H1 (cell line): ENCODE results near the gene MSI1. TPM values are rescaled to one million over a fixed set of nuclear protein-coding genes. Genes with fewer than 3 reads are reported as not detected.
A peak's percentile ranks its signal among the peaks of the same experiment; 100 is the strongest.

Experiments
- CTCF ChIA-PET: fragments of 300-600 bp; sonication (Branson Sonifier 250); formaldehyde crosslinking; loops from one replicate; lab custom pipeline; 2021; ENCODE audit not compliant: partially characterized antibody; lab: Charles Lee
- POLR2A ChIA-PET: fragments of 300-600 bp; sonication (Branson Sonifier 250); formaldehyde crosslinking; loops from one replicate; lab custom pipeline; 2021; ENCODE audit warnings: inconsistent platforms; ENCODE audit not compliant: partially characterized antibody; lab: Charles Lee
- DNase-seq, 2 experiments: peaks; one replicate each; pipeline versions ENCODE4 v3.0.0 to v3.0.0-alpha.2; 2010 to 2022; ENCODE audit warnings: low spot score in 2 of 2, low read depth in 1 of 2, mixed read lengths in 1 of 2
- FAIRE-seq: peaks from 2 replicates; lab custom pipeline; 2011; peaks lifted over from hg19 to GRCh38; lab: Jason Lieb, UNC
- H2AFZ ChIP-seq: 2 replicates; pipeline ENCODE4 v1.8.1; 2012; ENCODE audit warnings: low read length, inconsistent platforms
- H2AK5ac ChIP-seq: 2 replicates; pipeline ENCODE4 v1.6.1; 2013; ENCODE audit warnings: low read depth, low read length
- H2BK120ac ChIP-seq: replicated peaks from 2 replicates; pipeline ENCODE3; 2013; ENCODE audit warnings: low read depth, low read length, inconsistent platforms
- H2BK12ac ChIP-seq: 2 replicates; pipeline ENCODE4 v1.6.1; 2013; ENCODE audit warnings: low read depth, low read length
- H2BK15ac ChIP-seq: 2 replicates; pipeline ENCODE4 v1.6.1; 2013; ENCODE audit warnings: low read length
- H2BK20ac ChIP-seq: 2 replicates; pipeline ENCODE4 v1.6.1; 2013; ENCODE audit warnings: low read length
- H2BK5ac ChIP-seq: 2 replicates; pipeline ENCODE4 v1.6.1; 2013; ENCODE audit warnings: low read depth, low read length
- H3K14ac ChIP-seq: 2 replicates; pipeline ENCODE4 v1.6.1; 2013; ENCODE audit warnings: inconsistent platforms; ENCODE audit not compliant: insufficient read length
- H3K18ac ChIP-seq: 2 replicates; pipeline ENCODE4 v1.6.1; 2013; ENCODE audit warnings: low read length; ENCODE audit errors: extremely low read depth
- H3K23ac ChIP-seq: 2 replicates; pipeline ENCODE4 v1.6.1; 2013; ENCODE audit warnings: inconsistent platforms; ENCODE audit not compliant: insufficient read length
- H3K23me2 ChIP-seq: 2 replicates; pipeline ENCODE4 v1.6.1; 2013; ENCODE audit warnings: low read depth, low read length
- H3K27ac ChIP-seq: 2 replicates; pipeline ENCODE4 v1.6.1; 2011; ENCODE audit warnings: low read depth, low read length, inconsistent platforms
- H3K27me3 ChIP-seq, 4 experiments: replicated peaks in 1 of 4; 1 replicate in 1 of 4; 2 replicates in 3 of 4; pipeline versions ENCODE4 v1.6.1 to v1.8.1; 2011 to 2013; ENCODE audit warnings: low read length in 3 of 4, mild to moderate bottlenecking in 3 of 4, inconsistent platforms in 2 of 4, mixed read lengths in 2 of 4, moderate library complexity in 1 of 4; ENCODE audit not compliant: control insufficient read depth in 3 of 4, insufficient read depth in 3 of 4; ENCODE audit errors: extremely low read depth in 1 of 4
- H3K36me3 ChIP-seq, 4 experiments: 2 replicates each; pipeline versions ENCODE4 v1.6.1 to v1.8.1; 2011 to 2013; ENCODE audit warnings: mild to moderate bottlenecking in 4 of 4, low read length in 3 of 4, moderate library complexity in 2 of 4, control low read depth in 1 of 4, inconsistent platforms in 1 of 4; ENCODE audit not compliant: insufficient read depth in 4 of 4, control insufficient read depth in 2 of 4
- H3K4ac ChIP-seq: replicated peaks from 2 replicates; pipeline ENCODE3; 2013; ENCODE audit warnings: low read length, low read depth, mixed read lengths, inconsistent platforms; ENCODE audit not compliant: insufficient read length
- H3K4me1 ChIP-seq, 4 experiments: replicated peaks in 1 of 4; 1 replicate in 1 of 4; 2 replicates in 3 of 4; pipeline versions ENCODE4 v1.6.1 to v1.8.1; 2011 to 2013; ENCODE audit warnings: low read length in 3 of 4, inconsistent platforms in 2 of 4, mixed read lengths in 1 of 4; ENCODE audit not compliant: insufficient read depth in 4 of 4, control insufficient read depth in 3 of 4
- H3K4me2 ChIP-seq, 2 experiments: 2 replicates each; pipeline versions ENCODE4 v1.6.1 to v1.8.1; 2011 to 2013; ENCODE audit warnings: low read depth in 2 of 2, low read length in 2 of 2, control low read depth in 1 of 2, inconsistent platforms in 1 of 2, mild to moderate bottlenecking in 1 of 2; ENCODE audit not compliant: insufficient read depth in 1 of 2
- H3K4me3 ChIP-seq, 4 experiments: fragments of 200-600, 300-600 bp in 1 of 4; sonication (generic), shearing (Covaris generic), sonication (Bioruptor Twin) in 1 of 4; 2 replicates each; pipeline versions ENCODE4 v1.5.1 to v1.8.1; 2011 to 2016; ENCODE audit warnings: low read length in 4 of 4, low read depth in 3 of 4, control low read depth in 2 of 4, inconsistent platforms in 2 of 4, mild to moderate bottlenecking in 2 of 4, mixed read lengths in 1 of 4, moderate library complexity in 1 of 4; ENCODE audit not compliant: insufficient read depth in 2 of 4; ENCODE audit errors: extremely low read depth in 1 of 4
- H3K56ac ChIP-seq: replicated peaks from 2 replicates; pipeline ENCODE3; 2013; ENCODE audit warnings: low read depth, mild to moderate bottlenecking, mixed read lengths, low read length, inconsistent platforms; ENCODE audit not compliant: insufficient read length
- H3K79me1 ChIP-seq: 2 replicates; pipeline ENCODE4 v1.6.1; 2013; ENCODE audit warnings: low read depth, low read length, control low read depth
- H3K79me2 ChIP-seq, 2 experiments: 2 replicates each; pipeline versions ENCODE4 v1.6.1 to v1.8.1; 2012 to 2013; ENCODE audit warnings: low read length in 2 of 2, mild to moderate bottlenecking in 2 of 2, inconsistent platforms in 1 of 2; ENCODE audit not compliant: insufficient read depth in 2 of 2, control insufficient read depth in 1 of 2
- H3K9ac ChIP-seq, 4 experiments: replicated peaks in 1 of 4; 1 replicate in 1 of 4; 2 replicates in 3 of 4; pipeline versions ENCODE4 v1.6.1 to v1.8.1; 2011 to 2013; ENCODE audit warnings: low read depth in 3 of 4, low read length in 3 of 4, control low read depth in 2 of 4, mild to moderate bottlenecking in 2 of 4, moderate library complexity in 2 of 4, inconsistent platforms in 1 of 4; ENCODE audit errors: extremely low read depth in 1 of 4
- H3K9me3 ChIP-seq, 2 experiments: 2 replicates each; pipeline versions ENCODE4 v1.6.1 to v1.8.1; 2012 to 2013; ENCODE audit warnings: mild to moderate bottlenecking in 2 of 2, moderate library complexity in 2 of 2, control low read depth in 1 of 2, inconsistent platforms in 1 of 2, low read depth in 1 of 2, low read length in 1 of 2, mixed read lengths in 1 of 2; ENCODE audit not compliant: insufficient read depth in 2 of 2
- H4K20me1 ChIP-seq, 2 experiments: replicated peaks in 1 of 2; 2 replicates each; pipeline versions ENCODE3 to v1.8.1; 2011 to 2013; ENCODE audit warnings: inconsistent platforms in 2 of 2, low read length in 2 of 2, mild to moderate bottlenecking in 1 of 2; ENCODE audit not compliant: insufficient read depth in 2 of 2, control insufficient read depth in 1 of 2
- H4K5ac ChIP-seq: 2 replicates; pipeline ENCODE4 v1.6.1; 2013; ENCODE audit warnings: low read length, low read depth, mixed read lengths, inconsistent platforms; ENCODE audit not compliant: insufficient read length
- H4K8ac ChIP-seq: 2 replicates; pipeline ENCODE4 v1.8.0; 2013; ENCODE audit warnings: mild to moderate bottlenecking, moderate library complexity, low read length, inconsistent platforms; ENCODE audit not compliant: insufficient read depth; ENCODE audit errors: extremely low read depth
- H4K91ac ChIP-seq: replicated peaks from 2 replicates; pipeline ENCODE3; 2013; ENCODE audit warnings: low read length, mixed read lengths, inconsistent platforms; ENCODE audit not compliant: insufficient read length
- BRCA1 ChIP-seq: IDR thresholded peaks from 2 replicates; pipeline ENCODE4 v1.6.1; 2012; ENCODE audit warnings: low read depth, low read length, improper control_type of control experiment
- CBX5 ChIP-seq: fragments of 300-800, 300-1000 bp; sonication (generic); IDR thresholded peaks from 2 replicates; pipeline ENCODE4 v1.7.1; 2016; ENCODE audit warnings: antibody characterized with exemption, low read length, low read depth
- CBX8 ChIP-seq: fragments of 300-800, 300-1000 bp; sonication (generic); IDR thresholded peaks from 2 replicates; pipeline ENCODE4 v1.7.1; 2016; ENCODE audit warnings: low read depth, low read length, borderline replicate concordance
- EP300 ChIP-seq, 2 experiments: IDR thresholded peaks; 1 replicate in 1 of 2; 2 replicates in 1 of 2; pipeline ENCODE4 v1.6.1; 2011 to 2012; ENCODE audit warnings: low read depth in 2 of 2, low read length in 2 of 2, mild to moderate bottlenecking in 2 of 2, borderline replicate concordance in 1 of 2, inconsistent platforms in 1 of 2, moderate library complexity in 1 of 2
- EZH2 ChIP-seq: fragments of 200-600 bp; sonication (generic); IDR thresholded peaks from 2 replicates; pipeline ENCODE4 v1.7.1; 2012; ENCODE audit warnings: low read depth, mild to moderate bottlenecking, moderate library complexity, low read length, inconsistent platforms; ENCODE audit not compliant: severe bottlenecking
- KDM5A ChIP-seq: fragments of 200-600 bp; IDR thresholded peaks from 2 replicates; pipeline ENCODE4 v1.7.1; 2012; ENCODE audit warnings: mild to moderate bottlenecking, low read length, inconsistent platforms, mixed read lengths
- PHF8 ChIP-seq: fragments of 200-600 bp; sonication (generic); conservative IDR thresholded peaks from 2 replicates; pipeline ENCODE4 v1.7.1; 2012; ENCODE audit warnings: low read depth, mild to moderate bottlenecking, inconsistent platforms, low read length, moderate library complexity
- RNF2 ChIP-seq: fragments of 200-900, 300-1000 bp; sonication (generic); IDR thresholded peaks from 2 replicates; pipeline ENCODE4 v1.7.1; 2016; ENCODE audit warnings: borderline replicate concordance, low read depth, mild to moderate bottlenecking, antibody characterized with exemption, low read length; ENCODE audit not compliant: poor library complexity, severe bottlenecking; ENCODE audit errors: missing control alignments
- SAP30 ChIP-seq: fragments of 300-600 bp; sonication (generic); IDR thresholded peaks from 2 replicates; pipeline ENCODE4 v1.7.1; 2012; ENCODE audit warnings: low read length, moderate library complexity, mild to moderate bottlenecking, inconsistent platforms; ENCODE audit not compliant: insufficient read depth, insufficient replicate concordance
- WGBS, 2 experiments: shearing (Covaris generic) in 1 of 2; methylation state at CpG; one replicate each; pipeline versions ENCODE4 v1.1.6 to v1.1.7; 2013 to 2015; ENCODE audit warnings: low lambda C conversion rate in 2 of 2, mixed read lengths in 2 of 2, inconsistent platforms in 1 of 2, low coverage in 1 of 2, missing lambda C conversion rate in 1 of 2; ENCODE audit not compliant: insufficient replicate concordance in 2 of 2, insufficient coverage in 1 of 2, insufficient read length in 1 of 2; ENCODE audit errors: extremely low coverage in 1 of 2, missing lambda C conversion rate in 1 of 2; 5-methylcytosine and 5-hydroxymethylcytosine counted together
- polyA plus RNA-seq, 7 experiments: library from polyadenylated mRNA; depleted of rRNA in 3 of 7; stranded (reverse) in 5 of 7; unstranded in 2 of 7; fragments of >200 nt in 5 of 7; fragments of 200-250 nt in 2 of 7; gene quantifications; 1 replicate in 5 of 7; 2 replicates in 1 of 7; 4 replicates in 1 of 7; pipeline versions ENCODE4 v1.2.1 to v1.2.3, GENCODE V29; 2011 to 2013; ENCODE audit warnings: missing spikeins in 2 of 7, mixed read lengths in 2 of 7
- total RNA-seq: library from RNA; stranded (reverse); fragmentation: NEBNext Ultra II Directional; extraction: Animal tissue kit (Norgen Biotek cat#: 25700); gene quantifications from 2 replicates; pipeline ENCODE4 v1.2.1, GENCODE V29; 2021

Gene MSI1
- total and polyA plus RNA-seq, 2 of the 8 experiments (the other 6 are each of a cell fraction or from before 2014, with no cell fraction given): 13.5 to 51.9 TPM

GRCh38 chr12:120317224-120318105 lies 51.5 kb downstream of the MSI1 start:
- H3K23me2 ChIP-seq: peaks cover 3% of the 10 kb centered on the region; the same call in 1 of the 2 replicates
- H3K4me2 ChIP-seq: peak overlapping the region; percentile 67 to 91
- H3K4me1 ChIP-seq: peaks cover 0 to 8% (median 4%) of the 10 kb centered on the region in 4 experiments; a peak in 3 of 7 replicates
- H2BK15ac ChIP-seq: peak overlapping the region; percentile 78; the same call in 1 of the 2 replicates
- H3K4ac ChIP-seq: peak overlapping the region; percentile 50
- peak overlapping the region; percentile 91 for H2AFZ ChIP-seq
- H3K23ac ChIP-seq: no peak overlapping the region
- POLR2A ChIA-PET: interaction anchor here (0.8 to 8.1 kb wide), 12 partner anchors 9 to 121 kb away, joined by 3 to 102 read pairs (median 4); partner anchors contain the start of genes PLA2G1B, RNU4-1, RNU4-2 and RPLP0
- peak overlapping the region; percentile 33 to 67 (median 56) for H3K4me3 ChIP-seq
- peak; percentile 96 for FAIRE-seq
- peak overlapping the region; percentile 57 to 73 (median 69) for H3K9ac ChIP-seq
- peak overlapping the region; percentile 69; the same call in 1 of the 2 replicates for H2BK5ac ChIP-seq
- H2BK120ac ChIP-seq: no peak overlapping the region
- H3K27me3 ChIP-seq: no peaks in the 10 kb centered on the region
- no peak overlapping the region for H2BK20ac ChIP-seq
- peak overlapping the region; percentile 22 for H3K56ac ChIP-seq
- no peaks in the 10 kb centered on the region for H3K79me1 ChIP-seq
- peak; percentile 97 to 100 for DNase-seq
- H4K5ac ChIP-seq: peak overlapping the region; percentile 34
- no peaks in the 10 kb centered on the region for H3K79me2 ChIP-seq
- H3K18ac ChIP-seq: 0 out of 2 replicates have a peak overlapping the region, but pooled peaks have one; percentile 55
- H4K8ac ChIP-seq: peak overlapping the region; percentile 75; the same call in 1 of the 2 replicates
- H2BK12ac ChIP-seq: peak overlapping the region; percentile 6; the same call in 1 of the 2 replicates
- CTCF ChIA-PET: interaction anchor here (0.7 to 11.0 kb wide), 16 partner anchors 7 to 618 kb away, joined by 3 to 109 read pairs (median 3); partner anchors contain the start of genes COQ5, PLA2G1B, RNU4-2 and SIRT4
- no peak overlapping the region for H2AK5ac ChIP-seq
- H4K20me1 ChIP-seq: no peaks in the 10 kb centered on the region
- peak overlapping the region; percentile 3 for H4K91ac ChIP-seq
- 5% methylated on average over 42 of the region's 42 CpGs; no CpG with 5 or more reads in 1 of the 2 experiments for WGBS, 2 experiments
- H3K14ac ChIP-seq: no peak overlapping the region
- H3K27ac ChIP-seq: peak overlapping the region; percentile 68; the same call in 1 of the 2 replicates
- no peaks in the 10 kb centered on the region for H3K9me3 ChIP-seq
- H3K36me3 ChIP-seq: no peaks in the 10 kb centered on the region
- TF ChIP-seq EP300 (IDR thresholded peaks at IDR 0.05; ENCODE audit: borderline replicate concordance in 1 of 2, low read depth in 2 of 2, low read length in 2 of 2) (no peak), KDM5A (no peak), EZH2 (no peak), PHF8 (0 out of 2 replicates have a peak, but pooled peaks have one; percentile 54), SAP30 (no peak), CBX5 (no peak), BRCA1 (no peak), RNF2 (no peak), CBX8 (no peak)
